ENCODE measurements around the gene CDH23.

DNA sequence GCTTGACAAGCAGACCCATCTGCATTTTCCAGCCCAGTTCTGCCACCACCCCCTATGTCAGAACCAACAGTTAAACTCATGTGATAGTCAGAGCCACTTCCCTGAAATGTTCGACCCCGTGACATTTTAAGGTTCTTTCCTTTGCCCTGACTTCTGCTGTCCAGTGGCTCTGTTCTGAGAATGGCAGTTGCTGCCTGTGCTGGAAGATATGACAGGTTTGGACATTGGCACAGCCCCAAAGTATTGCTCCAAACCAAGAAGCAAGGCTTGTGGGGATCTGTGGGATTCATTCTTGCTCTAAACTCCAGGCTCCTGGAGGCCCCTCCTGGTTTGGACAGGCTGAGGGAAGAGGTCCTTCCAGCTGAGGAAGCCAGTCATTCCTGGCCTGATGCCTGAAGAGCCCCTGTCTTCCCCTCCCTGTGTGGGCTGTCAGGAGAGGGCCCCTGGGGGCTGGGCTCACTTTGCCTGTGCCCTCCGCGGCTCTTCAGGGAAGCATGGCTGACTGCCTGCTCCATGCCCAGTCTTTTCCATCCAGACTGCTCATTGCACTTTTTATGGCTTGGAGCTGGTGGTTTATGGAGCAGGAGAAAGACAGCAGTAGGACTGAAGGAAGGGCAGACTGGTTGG is 138.0 kb downstream of the CDH23 start:
- TF ChIP-seq, protein P1, sequence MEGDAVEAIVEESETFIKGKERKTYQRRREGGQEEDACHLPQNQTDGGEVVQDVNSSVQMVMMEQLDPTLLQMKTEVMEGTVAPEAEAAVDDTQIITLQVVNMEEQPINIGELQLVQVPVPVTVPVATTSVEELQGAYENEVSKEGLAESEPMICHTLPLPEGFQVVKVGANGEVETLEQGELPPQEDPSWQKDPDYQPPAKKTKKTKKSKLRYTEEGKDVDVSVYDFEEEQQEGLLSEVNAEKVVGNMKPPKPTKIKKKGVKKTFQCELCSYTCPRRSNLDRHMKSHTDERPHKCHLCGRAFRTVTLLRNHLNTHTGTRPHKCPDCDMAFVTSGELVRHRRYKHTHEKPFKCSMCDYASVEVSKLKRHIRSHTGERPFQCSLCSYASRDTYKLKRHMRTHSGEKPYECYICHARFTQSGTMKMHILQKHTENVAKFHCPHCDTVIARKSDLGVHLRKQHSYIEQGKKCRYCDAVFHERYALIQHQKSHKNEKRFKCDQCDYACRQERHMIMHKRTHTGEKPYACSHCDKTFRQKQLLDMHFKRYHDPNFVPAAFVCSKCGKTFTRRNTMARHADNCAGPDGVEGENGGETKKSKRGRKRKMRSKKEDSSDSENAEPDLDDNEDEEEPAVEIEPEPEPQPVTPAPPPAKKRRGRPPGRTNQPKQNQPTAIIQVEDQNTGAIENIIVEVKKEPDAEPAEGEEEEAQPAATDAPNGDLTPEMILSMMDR (IDR thresholded peaks at IDR 0.05) = no peak
- TF ChIP-seq POLR2A (IDR thresholded peaks at IDR 0.05) (no peak), POLR2AphosphoS5 (IDR thresholded peaks at IDR 0.05; ENCODE audit: insufficient read depth in 1 of 2, low read depth in 1 of 2) (no peak)

Measured in vagina (tissue), 2 donors.